Measurements from ENCODE around the gene PRND. TPM values are rescaled to one million over a fixed set of nuclear protein-coding genes. Genes with fewer than 3 reads are reported as not detected.
"Not testable (repeated sequence)": the region's sequence is repeated elsewhere in the genome, so short reads cannot be mapped to it uniquely, and the experiment has no call there.

PRND gene
- total and polyA plus RNA-seq, 8 donors = 15.4 to 25.7 (median 19.5) TPM; not detected in 2

- intact Hi-C loops (cut with DNase I) = no loop called here
- H3K4me1 ChIP-seq = peaks cover 0 to 28% of the 10 kb centered on the region in 2 donors
- H3K4me3 ChIP-seq = no peak overlapping the region
- ATAC-seq (no peak), DNase-seq (no peak)
- H3K27me3 ChIP-seq = no peaks in the 10 kb centered on the region
- no peak for TF ChIP-seq CTCF (IDR thresholded peaks at IDR 0.05)
- H3K27ac ChIP-seq = no peak overlapping the region
- H3K36me3 ChIP-seq = no peaks in the 10 kb centered on the region
- no peaks in the 10 kb centered on the region for H3K9me3 ChIP-seq
These were observed 862 bp downstream of the PRND start for GRCh38 chr20:4722571-4722970.

GRCh38 chr20:4722993-4723392, 1.3 kb downstream of the PRND start:
- no peak overlapping the region for H3K4me3 ChIP-seq
- H3K9me3 ChIP-seq = no peaks in the 10 kb centered on the region
- TF ChIP-seq CTCF (IDR thresholded peaks at IDR 0.05) = no peak
- peaks cover 1 to 28% of the 10 kb centered on the region in 2 donors for H3K4me1 ChIP-seq
- ATAC-seq (no peak), DNase-seq (no peak)
- H3K36me3 ChIP-seq = no peaks in the 10 kb centered on the region
- intact Hi-C loops (cut with DNase I) = no loop called here
- H3K27me3 ChIP-seq = no peaks in the 10 kb centered on the region
- no peak overlapping the region for H3K27ac ChIP-seq

GRCh38 chr20:4723553-4723952, 1.8 kb downstream of the PRND start:
- H3K27ac ChIP-seq; intact Hi-C loops (cut with DNase I); H3K4me3 ChIP-seq; H3K27me3 ChIP-seq; H3K36me3 ChIP-seq; ATAC-seq; H3K9me3 ChIP-seq; DNase-seq: not testable (repeated sequence)
- H3K4me1 ChIP-seq = peaks cover 2 to 28% of the 10 kb centered on the region in 2 donors

GRCh38 chr20:4724459-4725262, 3.0 kb downstream of the PRND start:
- no peaks in the 10 kb centered on the region for H3K36me3 ChIP-seq
- ATAC-seq (no peak), DNase-seq (no peak)
- TF ChIP-seq CTCF (IDR thresholded peaks at IDR 0.05) = no peak
- no peaks in the 10 kb centered on the region for H3K9me3 ChIP-seq
- no peaks in the 10 kb centered on the region for H3K27me3 ChIP-seq
- no peak overlapping the region for H3K27ac ChIP-seq
- H3K4me1 ChIP-seq = peaks cover 2 to 27% of the 10 kb centered on the region in 2 donors
- intact Hi-C loops (cut with DNase I) = loop anchor here in 1 of 2 donors (5.0 kb wide), 1 partner anchor 467 kb away; no protein-coding TSS in a partner anchor
- no peak overlapping the region for H3K4me3 ChIP-seq

- H3K4me3 ChIP-seq = no peak overlapping the region
- intact Hi-C loops (cut with DNase I) = loop anchor here in 1 of 2 donors (5.0 kb wide), 1 partner anchor 468 kb away; no protein-coding TSS in a partner anchor
- DNase-seq = no peak
- no peaks in the 10 kb centered on the region for H3K27me3 ChIP-seq
- H3K9me3 ChIP-seq = no peaks in the 10 kb centered on the region
- no peak for ATAC-seq
- H3K36me3 ChIP-seq = no peaks in the 10 kb centered on the region
- peaks cover 2 to 22% of the 10 kb centered on the region in 2 donors for H3K4me1 ChIP-seq
- no peak for TF ChIP-seq CTCF (IDR thresholded peaks at IDR 0.05)
- no peak overlapping the region for H3K27ac ChIP-seq
These were observed 3.5 kb downstream of the PRND start for GRCh38 chr20:4725263-4725550.
